ENCODE results near the gene ACSS3.
"Not testable (repeated sequence)": the region's sequence is repeated elsewhere in the genome, so short reads cannot be mapped to it uniquely, and the experiment has no call there.

The ACSS3 gene

GRCh38 chr12:81168445-81168844, 90.6 kb downstream of the ACSS3 start:
- DNase-seq, result no peak

GRCh38 chr12:81170072-81170471, 92.2 kb downstream of the ACSS3 start:
- DNase-seq, result no peak

GRCh38 chr12:81172851-81173250, 95.0 kb downstream of the ACSS3 start:
- no peak for DNase-seq

- DNase-seq, result no peak
These were observed 96.8 kb downstream of the ACSS3 start for GRCh38 chr12:81174664-81175063.

GRCh38 chr12:81176796-81177195, 98.9 kb downstream of the ACSS3 start:
- no peak for DNase-seq

- DNase-seq, result no peak
These were observed 103.8 kb downstream of the ACSS3 start for GRCh38 chr12:81181691-81182090.

GRCh38 chr12:81187686-81188085, 109.8 kb downstream of the ACSS3 start:
- no peak for DNase-seq

- DNase-seq, result no peak
These were observed 118.7 kb downstream of the ACSS3 start for GRCh38 chr12:81196595-81196994.

GRCh38 chr12:81200561-81200960, 122.7 kb downstream of the ACSS3 start:
- DNase-seq, result not testable (repeated sequence)

GRCh38 chr12:81203671-81204204, 125.9 kb downstream of the ACSS3 start:
- DNase-seq, result no peak

- no peak for DNase-seq
These were observed 127.5 kb downstream of the ACSS3 start for GRCh38 chr12:81205416-81205815.

GRCh38 chr12:81206429-81206828, 128.6 kb downstream of the ACSS3 start:
- DNase-seq, result no peak

GRCh38 chr12:81207173-81207572, 129.3 kb downstream of the ACSS3 start:
- no peak for DNase-seq

GRCh38 chr12:81207664-81208063, 129.8 kb downstream of the ACSS3 start:
- no peak for DNase-seq

GRCh38 chr12:81208187-81208911, 130.5 kb downstream of the ACSS3 start:
- DNase-seq, result no peak

GRCh38 chr12:81209012-81209411, 131.1 kb downstream of the ACSS3 start:
- DNase-seq, result no peak

- not testable (repeated sequence) for DNase-seq
These were observed 131.9 kb downstream of the ACSS3 start for GRCh38 chr12:81209772-81210225.

- no peak for DNase-seq
These were observed 133.4 kb downstream of the ACSS3 start for GRCh38 chr12:81211306-81211705.

GRCh38 chr12:81212996-81213696, 135.3 kb downstream of the ACSS3 start:
- DNase-seq, result no peak

GRCh38 chr12:81216739-81217138, 138.9 kb downstream of the ACSS3 start:
- no peak for DNase-seq

- no peak for DNase-seq
These were observed 143.8 kb downstream of the ACSS3 start for GRCh38 chr12:81221681-81222080.

GRCh38 chr12:81222846-81223592, 145.1 kb downstream of the ACSS3 start:
- DNase-seq, result no peak

- no peak for DNase-seq
These were observed 146.7 kb downstream of the ACSS3 start for GRCh38 chr12:81224626-81225025.

Data from activated CD4-positive, alpha-beta T cell treated with anti-CD3 and anti-CD28 coated beads, Interleukin-2, amount 50 U/mL, for 1 hour (primary cell).